HS-5 (cell line): Measurements from ENCODE around the gene HOXC9.
A peak's percentile ranks its signal among the peaks of the same experiment; 100 is the strongest.

Experiments
- DNase-seq: peaks from one replicate; pipeline ENCODE4 v3.0.0-alpha.2; 2012; ENCODE audit warnings: low read depth

The HOXC9 gene

GRCh38 chr12:53988541-53989226 lies 11.3 kb upstream of the HOXC9 start:
- no peak for DNase-seq

DNA sequence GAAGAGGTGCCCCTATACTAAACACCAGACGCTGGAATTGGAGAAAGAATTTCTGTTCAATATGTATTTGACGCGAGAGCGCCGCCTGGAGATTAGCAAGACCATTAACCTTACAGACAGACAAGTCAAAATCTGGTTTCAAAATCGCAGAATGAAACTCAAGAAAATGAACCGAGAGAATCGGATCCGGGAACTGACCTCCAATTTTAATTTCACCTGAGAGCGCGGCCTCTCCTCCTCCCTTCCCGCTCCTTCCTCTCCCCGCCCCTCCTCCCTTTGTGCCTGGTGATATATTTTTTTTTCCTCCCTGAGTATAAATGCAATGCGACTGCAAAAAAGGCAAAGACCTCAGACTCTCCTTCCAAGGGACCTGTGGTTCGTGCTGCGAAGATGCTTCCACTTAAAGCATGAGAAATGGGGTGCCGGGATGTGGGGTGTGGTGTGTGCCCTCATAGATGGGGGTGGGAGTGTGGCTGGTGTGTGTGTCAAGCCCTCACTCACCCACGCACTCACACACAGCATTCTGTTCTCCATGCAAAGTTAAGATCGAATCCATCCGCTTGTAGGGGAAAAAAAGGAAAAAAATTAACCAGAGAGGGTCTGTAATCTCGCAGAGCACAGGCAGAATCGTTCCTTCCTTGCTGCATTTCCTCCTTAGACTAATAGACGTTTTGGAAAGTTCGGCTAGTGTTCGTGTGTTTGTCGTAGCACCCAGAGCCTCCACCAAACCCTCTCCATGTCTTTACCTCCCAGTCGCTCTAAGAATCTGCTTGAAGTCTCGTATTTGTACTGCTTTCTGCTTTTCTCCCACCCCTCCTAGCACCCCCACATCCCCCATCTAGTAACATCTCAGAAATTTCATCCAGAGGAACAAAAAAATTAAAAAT lies 10.5 kb upstream of the HOXC9 start:
- DNase-seq = no peak

DNA sequence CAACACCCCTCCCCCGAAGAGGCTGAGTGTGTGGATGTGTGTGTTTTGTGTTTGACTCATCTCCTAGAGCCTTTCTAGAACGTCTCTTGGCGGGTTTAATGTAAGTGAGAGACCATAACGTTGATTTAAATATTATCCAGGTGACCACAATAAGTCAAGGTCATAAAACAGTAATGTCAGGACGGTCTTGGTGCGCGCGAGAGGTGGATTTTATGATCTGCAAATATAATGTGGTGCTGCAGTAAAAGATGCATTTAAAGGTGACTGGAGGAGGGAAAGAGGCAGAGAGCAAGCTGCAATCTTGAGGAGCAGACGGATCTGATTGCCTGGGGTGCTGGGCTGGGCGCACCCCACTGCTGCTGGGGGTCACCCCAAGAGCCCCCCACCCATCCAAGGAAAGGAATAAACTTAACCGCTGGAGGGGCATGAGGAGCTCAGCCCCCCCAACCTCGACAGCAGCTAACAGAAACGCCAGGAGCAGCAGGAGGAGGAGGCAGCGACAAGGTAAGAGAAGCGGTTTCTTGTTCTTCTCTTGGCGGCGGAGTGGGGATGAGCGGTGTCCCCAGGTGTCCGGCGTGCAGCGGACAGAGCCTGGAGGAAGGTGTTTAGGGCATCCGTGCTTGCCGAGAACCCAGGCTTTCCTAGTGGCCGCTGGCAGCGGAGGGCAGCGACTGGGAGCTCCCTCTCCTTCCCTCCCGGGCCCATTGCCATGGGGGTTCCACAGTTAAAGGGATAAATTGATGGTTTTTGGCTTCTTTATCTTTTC lies 9.5 kb upstream of the HOXC9 start:
- no peak for DNase-seq

DNA sequence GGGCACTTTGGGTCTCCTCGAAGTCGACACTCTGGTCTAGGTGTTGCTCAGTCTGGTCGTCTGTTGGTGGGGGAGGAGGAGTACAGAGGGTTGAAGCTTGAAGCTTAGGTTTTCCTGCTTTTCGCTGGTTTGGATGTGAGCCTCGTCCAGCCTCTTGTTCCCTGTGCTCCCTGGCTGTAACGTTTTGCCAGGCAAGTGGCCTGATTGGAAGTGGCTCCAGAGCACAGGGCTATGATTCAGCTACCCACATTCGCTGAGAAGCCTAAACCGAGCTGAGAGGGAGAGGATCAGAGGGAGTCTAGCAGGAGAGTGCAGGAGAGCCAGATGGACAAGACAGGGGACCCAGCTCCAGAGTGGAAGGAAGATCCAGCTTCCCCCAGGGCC lies 8.9 kb upstream of the HOXC9 start:
- peak; percentile 78 for DNase-seq

DNA sequence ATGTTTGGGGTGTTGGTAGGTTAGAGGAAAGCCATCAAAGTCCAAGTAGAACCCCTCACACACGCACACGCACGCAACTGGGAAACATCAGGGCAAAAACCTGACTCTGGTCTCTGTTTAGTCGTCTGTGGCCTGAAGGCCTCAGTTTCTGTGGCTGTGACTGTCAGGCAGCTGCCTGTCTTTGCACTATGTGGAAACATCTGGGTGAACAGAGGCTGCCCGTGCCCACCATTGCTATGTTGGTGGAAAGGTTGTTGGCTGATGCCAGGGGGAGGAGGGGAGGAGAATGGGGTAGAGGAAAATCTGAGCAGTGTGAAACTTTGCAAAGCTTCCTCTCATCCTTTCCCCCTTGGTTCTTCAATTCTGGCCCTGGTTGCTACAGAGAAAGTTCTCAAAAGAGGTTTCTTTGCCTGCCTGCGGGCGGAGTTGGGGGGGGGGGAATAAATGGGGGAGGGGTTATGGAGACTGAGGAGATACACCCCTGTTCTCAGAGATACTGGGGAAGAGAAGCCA lies 7.5 kb upstream of the HOXC9 start:
- no peak for DNase-seq

GRCh38 chr12:53993162-53994008 lies 6.6 kb upstream of the HOXC9 start:
- DNase-seq = no peak

DNA sequence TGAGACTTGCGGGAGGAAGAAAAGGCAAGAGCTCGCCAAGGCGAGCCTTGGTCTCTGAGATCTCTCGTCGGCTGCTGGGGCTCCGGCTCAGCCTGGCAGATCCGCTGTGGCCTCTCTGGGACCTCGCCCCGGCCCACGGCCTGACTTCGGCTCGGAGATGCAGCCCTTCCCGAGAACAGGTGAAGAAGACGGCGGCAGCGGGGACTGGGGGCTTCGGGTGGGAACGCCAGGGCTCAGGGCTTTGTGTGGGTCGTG lies 6.0 kb upstream of the HOXC9 start:
- DNase-seq = no peak

GRCh38 chr12:53994264-53995001 lies 5.5 kb upstream of the HOXC9 start:
- no peak for DNase-seq

DNA sequence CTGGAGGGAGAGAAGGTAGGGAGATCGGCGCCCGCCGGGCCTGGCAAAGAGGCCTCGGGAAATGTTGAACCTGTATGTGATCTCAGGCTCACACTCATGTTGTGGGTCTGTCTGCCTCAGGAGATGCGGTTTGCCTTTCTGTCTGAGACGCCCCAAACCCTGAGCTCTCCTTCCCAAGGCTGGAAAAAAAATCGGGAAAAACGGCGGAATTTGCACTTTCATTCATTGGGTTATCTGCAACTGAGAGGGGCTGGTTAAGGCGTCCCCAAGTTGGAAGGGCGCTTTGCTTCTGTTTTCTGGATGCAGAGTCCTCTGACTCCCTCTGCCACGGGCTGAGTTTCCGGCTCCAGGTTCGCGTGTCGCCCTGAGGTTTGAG lies 5.0 kb upstream of the HOXC9 start:
- DNase-seq = no peak

DNA sequence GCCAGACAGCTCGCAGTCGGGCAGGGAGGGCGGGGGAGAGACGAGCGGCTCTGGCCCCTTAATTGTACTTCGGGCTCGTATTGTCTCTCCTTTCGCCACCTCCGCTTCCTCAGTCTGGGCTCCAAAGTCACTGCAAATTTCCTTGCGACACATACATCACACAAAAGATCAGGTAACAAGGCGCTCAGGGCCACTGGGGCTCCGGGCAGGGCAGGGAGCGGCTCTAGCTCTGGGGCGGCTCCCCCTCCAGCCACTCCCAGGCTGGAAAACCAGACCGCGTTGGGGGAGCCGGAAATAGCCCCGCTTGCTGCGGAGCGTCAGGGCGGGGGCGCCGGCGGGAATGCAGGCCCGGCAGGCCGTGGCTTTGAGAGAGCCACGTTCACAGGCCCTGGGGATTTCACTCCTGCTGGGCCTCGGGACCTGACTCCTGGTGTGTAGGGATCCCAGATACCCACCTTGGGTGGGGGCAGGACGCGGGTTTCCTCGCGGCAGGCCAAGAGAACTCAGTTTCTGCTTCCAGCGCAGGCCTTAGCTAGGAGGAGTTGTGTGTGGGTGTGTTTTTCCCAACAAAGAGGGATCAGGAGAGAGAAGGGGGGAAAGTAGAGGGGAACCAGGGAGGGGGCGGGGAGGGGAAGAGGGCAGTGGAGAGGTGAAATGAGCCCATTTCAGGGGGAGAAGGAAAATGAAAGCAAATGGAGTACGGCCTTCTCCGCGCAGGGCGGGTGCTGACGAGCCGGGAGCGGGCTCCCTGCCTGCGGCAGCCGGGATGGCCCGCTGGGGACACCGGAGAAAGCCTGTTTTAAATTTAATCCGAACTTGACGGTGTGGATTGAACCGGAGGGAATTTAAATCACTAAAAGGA lies 4.4 kb upstream of the HOXC9 start:
- no peak for DNase-seq

- DNase-seq = no peak
These were observed 3.4 kb upstream of the HOXC9 start for GRCh38 chr12:53996240-53997203.

GRCh38 chr12:53997204-53998109 lies 2.5 kb upstream of the HOXC9 start:
- no peak for DNase-seq

DNA sequence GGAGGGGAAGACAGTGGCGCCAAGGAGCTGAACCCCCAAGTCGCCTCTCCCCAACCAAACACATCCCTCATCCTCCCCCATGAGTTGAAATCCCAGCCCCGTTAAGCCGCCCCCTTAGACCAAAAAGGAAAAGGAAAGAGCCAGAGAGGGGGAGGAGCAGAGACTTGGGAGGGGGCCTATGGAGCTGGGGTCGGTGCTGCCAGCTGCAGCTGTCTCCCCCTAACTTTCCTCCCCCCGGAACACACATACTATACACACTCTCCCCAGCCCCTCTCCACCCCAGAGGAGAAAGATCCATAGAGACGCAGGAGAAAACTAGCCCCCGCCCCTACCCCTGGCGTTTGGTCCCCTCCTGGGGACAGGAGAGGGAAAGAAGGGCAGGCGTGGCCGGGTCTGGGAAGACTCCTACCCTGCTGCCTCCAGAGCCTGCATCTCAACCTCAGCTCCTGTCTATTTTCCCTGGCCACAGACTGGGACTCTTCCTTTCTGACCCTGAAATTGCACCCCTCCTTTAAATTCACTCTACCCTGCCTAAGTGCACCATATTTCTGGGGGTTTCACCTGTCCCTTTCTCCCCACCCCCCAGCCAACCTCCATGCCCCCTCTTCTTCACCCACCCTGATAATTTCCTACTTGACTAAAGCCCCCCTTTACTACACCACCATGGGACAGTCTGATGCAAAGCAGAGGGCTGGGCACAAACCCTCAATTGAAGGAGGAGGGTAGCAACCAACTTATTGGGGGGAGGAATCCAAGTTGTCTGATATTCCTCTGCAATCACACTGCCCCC lies 1.7 kb upstream of the HOXC9 start:
- DNase-seq = no peak

DNA sequence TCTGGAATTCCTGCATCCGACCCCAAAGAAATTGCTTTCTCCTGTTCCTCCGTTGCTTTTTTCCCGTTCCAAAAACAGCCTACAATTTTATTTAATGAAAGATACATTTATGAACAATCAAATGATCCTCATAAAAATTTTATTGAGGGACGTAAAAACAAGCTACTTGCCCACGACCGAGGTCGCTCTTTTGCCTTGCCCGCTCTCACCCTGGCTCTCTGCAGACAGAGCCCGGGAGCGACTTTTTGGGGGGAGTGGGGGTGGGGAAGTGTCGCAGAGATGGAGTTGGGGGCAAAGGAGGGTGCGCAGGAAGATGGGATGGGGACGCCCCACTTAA lies 1.1 kb upstream of the HOXC9 start:
- no peak for DNase-seq

DNA sequence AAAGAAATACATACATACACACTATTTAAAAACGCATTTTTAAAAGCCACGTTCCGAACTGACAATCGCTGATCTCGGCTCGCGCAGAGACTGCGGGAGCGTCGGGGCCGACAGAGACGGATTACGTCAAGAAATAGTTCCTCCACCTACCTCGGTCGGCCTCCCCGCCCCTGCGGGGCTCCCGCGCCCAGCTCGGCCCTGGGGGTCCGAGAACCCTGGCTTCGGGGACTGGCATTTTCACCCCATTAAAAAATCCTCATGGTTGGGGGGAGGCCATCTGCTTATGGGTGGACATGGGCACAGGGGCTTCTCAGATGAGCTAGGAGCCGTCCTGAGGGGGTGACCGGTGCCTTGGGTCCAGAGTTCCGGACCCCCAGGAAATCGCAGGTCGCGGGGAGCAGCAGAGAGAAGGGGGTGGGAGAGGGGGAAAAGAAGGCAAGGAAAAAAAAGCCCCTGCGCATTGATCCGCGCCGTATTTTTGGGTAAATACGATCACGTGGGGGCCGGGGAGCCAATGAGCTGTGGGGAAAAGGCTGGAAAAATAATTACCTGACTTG lies 324 bp upstream of the HOXC9 start:
- DNase-seq = peak; percentile 78

DNA sequence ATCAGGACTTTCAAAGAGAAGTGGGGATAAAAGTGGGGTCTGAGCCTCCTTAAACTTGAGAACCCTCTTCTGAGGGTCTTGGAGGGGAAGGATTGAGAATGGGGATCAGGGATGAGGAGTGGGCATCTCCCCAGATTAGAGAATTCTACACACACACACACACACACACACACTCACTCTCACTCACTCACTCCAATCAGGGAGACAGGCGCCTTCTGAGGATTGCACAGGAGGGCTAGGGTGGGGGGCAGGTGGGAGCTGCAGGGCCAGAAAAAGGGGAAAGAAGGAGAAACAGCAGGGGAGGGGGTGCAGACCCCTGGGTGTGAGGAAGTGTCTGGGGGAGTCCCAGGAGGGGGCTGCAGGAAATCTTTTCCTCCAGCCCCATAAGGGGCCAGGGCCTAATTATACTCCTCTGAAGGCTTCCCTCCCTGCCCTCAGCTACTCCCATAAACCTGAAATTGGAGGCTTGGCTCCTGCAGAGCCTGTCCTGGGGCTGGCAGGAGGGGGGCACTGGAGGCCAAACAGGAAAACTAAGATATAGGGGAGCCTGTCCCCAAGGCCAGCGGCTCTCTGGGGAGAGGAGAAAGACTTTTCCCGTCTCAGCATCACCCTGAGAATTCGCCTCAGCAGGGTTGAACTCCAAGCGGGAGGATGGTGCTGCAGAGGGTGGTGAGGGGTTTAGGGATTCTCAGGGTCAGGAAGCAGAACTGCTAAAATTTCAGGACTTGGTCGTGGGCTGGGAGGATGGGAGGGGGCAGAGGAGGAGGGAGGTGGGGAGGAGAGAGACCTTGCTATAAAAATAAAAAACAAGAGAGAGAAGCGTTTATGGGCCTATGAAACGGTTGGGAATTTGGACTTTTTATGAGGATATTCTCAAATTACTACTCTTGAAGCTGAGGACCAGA lies 1.6 kb downstream of the HOXC9 start:
- no peak for DNase-seq
